CD4-positive, alpha-beta T cell treated with Interleukin-21 for 1 hour (primary cell): ENCODE measurements around the gene TEK.
"Not testable (repeated sequence)": the region's sequence is repeated elsewhere in the genome, so short reads cannot be mapped to it uniquely, and the experiment has no call there.

Experiments
- DNase-seq: peaks from one replicate; pipeline ENCODE4 v3.0.0-alpha.2; 2020

The TEK gene

GRCh38 chr9:27108981-27109541 lies at the start of gene TEK:
Gene TEK, plus strand, starts transcription at chr9:27109225. Its CDS starts 366 bp downstream, at chr9:27109591.
- no peak for DNase-seq

- no peak for DNase-seq
These were observed 49.6 kb upstream of the TEK start for GRCh38 chr9:27059412-27059811.

GRCh38 chr9:27059907-27060306 lies 49.1 kb upstream of the TEK start:
- no peak for DNase-seq

- no peak for DNase-seq
These were observed 43.7 kb upstream of the TEK start for GRCh38 chr9:27065288-27065687.

GRCh38 chr9:27073841-27074728 lies 34.9 kb upstream of the TEK start:
- no peak for DNase-seq

- no peak for DNase-seq
These were observed 30.3 kb upstream of the TEK start for GRCh38 chr9:27078685-27079084.

- no peak for DNase-seq
These were observed 23.6 kb upstream of the TEK start for GRCh38 chr9:27085456-27085855.

- DNase-seq, result no peak
These were observed 22.0 kb upstream of the TEK start for GRCh38 chr9:27086818-27087680.

GRCh38 chr9:27088981-27089380 lies 20.0 kb upstream of the TEK start:
- no peak for DNase-seq

GRCh38 chr9:27089706-27090105 lies 19.3 kb upstream of the TEK start:
- no peak for DNase-seq

- no peak for DNase-seq
These were observed 18.8 kb upstream of the TEK start for GRCh38 chr9:27090231-27090630.

GRCh38 chr9:27090711-27091110 lies 18.3 kb upstream of the TEK start:
- no peak for DNase-seq

- not testable (repeated sequence) for DNase-seq
These were observed 16.5 kb upstream of the TEK start for GRCh38 chr9:27092496-27092895.

GRCh38 chr9:27093384-27094067 lies 15.5 kb upstream of the TEK start:
- not testable (repeated sequence) for DNase-seq

- no peak for DNase-seq
These were observed 14.3 kb upstream of the TEK start for GRCh38 chr9:27094640-27095298.

- no peak for DNase-seq
These were observed 1.8 kb upstream of the TEK start for GRCh38 chr9:27107241-27107640.

- no peak for DNase-seq
These were observed 596 bp downstream of the TEK start for GRCh38 chr9:27109621-27110020.

- DNase-seq, result no peak
These were observed 1.2 kb downstream of the TEK start for GRCh38 chr9:27110181-27110580.

- DNase-seq, result no peak
These were observed 3.2 kb downstream of the TEK start for GRCh38 chr9:27112235-27112634.

GRCh38 chr9:27117489-27118135 lies 8.6 kb downstream of the TEK start:
- no peak for DNase-seq

- no peak for DNase-seq
These were observed 9.9 kb downstream of the TEK start for GRCh38 chr9:27118916-27119315.

GRCh38 chr9:27124151-27124550 lies 15.1 kb downstream of the TEK start:
- DNase-seq, result no peak
